Ishikawa (cell line): ENCODE data around the gene TPM2.

Experiments used
- CEBPB ChIP-seq: IDR thresholded peaks from 2 replicates; pipeline ENCODE4 v1.6.1; 2012
- CREB1 ChIP-seq: IDR thresholded peaks from 2 replicates; pipeline ENCODE4 v1.6.1; 2012; ENCODE audit warnings: low read depth
- EP300 ChIP-seq: IDR thresholded peaks from 2 replicates; pipeline ENCODE4 v1.6.1; 2012; ENCODE audit warnings: borderline replicate concordance
- MAX ChIP-seq: IDR thresholded peaks from 2 replicates; pipeline ENCODE4 v1.6.1; 2012
- NFIC ChIP-seq: IDR thresholded peaks from 2 replicates; pipeline ENCODE4 v1.6.1; 2012
- RAD21 ChIP-seq: IDR thresholded peaks from 2 replicates; pipeline ENCODE4 v1.6.1; 2012; ENCODE audit warnings: low read depth
- REST ChIP-seq: IDR thresholded peaks from 2 replicates; pipeline ENCODE4 v1.6.1; 2012; ENCODE audit warnings: low read depth, mild to moderate bottlenecking
- TAF1 ChIP-seq: IDR thresholded peaks from 2 replicates; pipeline ENCODE4 v1.6.1; 2012; ENCODE audit warnings: low read depth, mild to moderate bottlenecking
- TCF12 ChIP-seq: IDR thresholded peaks from 2 replicates; pipeline ENCODE4 v1.6.1; 2012; ENCODE audit warnings: low read depth
- TEAD4 ChIP-seq: IDR thresholded peaks from 2 replicates; pipeline ENCODE4 v1.6.1; 2012
- YY1 ChIP-seq: IDR thresholded peaks from 2 replicates; pipeline ENCODE4 v1.6.1; 2012; ENCODE audit warnings: low read depth
- ZBTB7A ChIP-seq: IDR thresholded peaks from 2 replicates; pipeline ENCODE4 v1.6.1; 2012; ENCODE audit warnings: low read depth

GRCh38 chr9:35716230-35716629 is 26.5 kb upstream of the TPM2 start:
- TF ChIP-seq TEAD4 (no peak), MAX (no peak), CEBPB (no peak), CREB1 (no peak), YY1 (no peak), TCF12 (no peak), REST (no peak), EP300 (no peak), RAD21 (no peak), TAF1 (no peak), ZBTB7A (no peak), NFIC (no peak)
